ENCODE data around the gene GAD2.

The GAD2 gene

DNA sequence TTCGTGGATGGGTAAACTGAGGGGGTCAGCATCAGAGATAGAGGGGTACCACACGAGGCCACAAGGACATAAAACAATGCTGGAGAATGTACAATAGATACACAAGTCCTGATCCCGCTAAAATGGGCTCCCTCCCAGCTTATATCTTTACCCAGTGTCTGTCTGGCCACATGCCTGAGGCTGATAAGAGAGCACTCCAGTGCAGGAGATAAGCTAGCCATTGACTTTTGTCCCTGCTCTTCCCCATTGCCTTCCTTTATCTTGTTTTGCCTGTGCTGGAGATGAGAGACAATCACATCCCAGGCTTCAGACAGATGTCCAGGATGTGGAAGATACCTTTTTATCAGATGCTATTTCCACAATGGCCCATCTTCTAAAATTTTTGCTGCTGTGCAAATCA lies 6.0 kb downstream of the GAD2 start:
- no peak for DNase-seq (ENCODE audit: low spot score)

DNA sequence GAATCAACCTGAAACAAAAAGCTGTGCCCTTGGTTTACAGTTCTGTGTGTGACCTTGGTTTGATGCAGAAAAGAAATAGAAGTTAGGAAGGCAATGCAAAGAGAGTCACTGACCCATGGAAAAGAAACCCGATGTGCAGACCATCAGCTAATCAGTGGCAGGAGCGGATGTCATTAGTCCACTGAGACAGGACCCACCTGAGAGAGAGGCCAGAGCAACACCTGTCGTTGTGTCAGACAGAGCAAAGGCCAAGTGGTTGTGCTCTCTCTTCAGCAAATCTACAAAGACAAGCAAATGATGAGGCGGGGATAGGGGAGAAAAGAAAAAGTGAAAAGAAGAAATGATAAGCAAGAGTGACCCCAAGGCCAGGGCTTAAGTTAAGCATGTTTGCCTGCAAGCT lies 8.7 kb downstream of the GAD2 start:
- no peak for DNase-seq (ENCODE audit: low spot score)

DNA sequence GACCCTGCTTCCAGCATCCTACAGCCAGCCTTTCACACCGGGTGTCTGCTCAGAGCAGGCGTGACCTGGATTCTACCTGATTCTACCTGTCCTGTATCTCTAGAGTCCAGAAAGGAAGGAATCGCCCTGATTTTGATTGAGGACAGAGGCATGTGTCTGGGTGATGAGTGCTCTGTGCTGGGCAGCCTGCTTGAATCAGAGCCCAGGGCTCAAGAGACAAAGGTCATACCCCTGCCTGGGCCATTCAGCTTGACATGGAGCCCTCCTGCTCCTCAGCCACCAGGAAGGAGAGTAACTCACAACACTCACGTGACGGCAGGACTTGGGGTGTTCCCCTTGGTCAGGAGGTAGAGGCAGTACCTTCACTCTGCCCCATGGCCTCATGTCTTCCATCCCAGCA lies 11.2 kb downstream of the GAD2 start:
- DNase-seq (ENCODE audit: low spot score): no peak

DNA sequence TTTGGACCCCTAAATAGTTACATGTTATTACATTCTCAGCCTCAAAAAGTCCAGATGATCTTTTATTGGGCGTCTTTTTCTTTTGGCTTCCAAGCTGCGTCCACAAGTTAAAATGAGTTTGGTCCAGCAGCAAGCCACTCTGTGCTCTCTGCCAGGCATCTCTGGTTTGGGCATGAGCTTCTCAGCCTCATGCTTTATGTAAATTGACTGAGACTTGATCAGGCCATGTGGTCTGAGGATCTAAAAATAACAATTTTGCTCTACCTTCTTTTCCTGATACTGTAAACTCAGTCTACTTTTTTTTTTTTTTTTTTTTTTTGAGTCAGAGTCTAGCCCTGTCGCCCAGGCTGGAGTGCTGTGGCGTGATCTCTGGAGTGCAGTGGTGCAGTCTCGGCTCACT lies 15.6 kb downstream of the GAD2 start:
- DNase-seq (ENCODE audit: low spot score): no peak

DNA sequence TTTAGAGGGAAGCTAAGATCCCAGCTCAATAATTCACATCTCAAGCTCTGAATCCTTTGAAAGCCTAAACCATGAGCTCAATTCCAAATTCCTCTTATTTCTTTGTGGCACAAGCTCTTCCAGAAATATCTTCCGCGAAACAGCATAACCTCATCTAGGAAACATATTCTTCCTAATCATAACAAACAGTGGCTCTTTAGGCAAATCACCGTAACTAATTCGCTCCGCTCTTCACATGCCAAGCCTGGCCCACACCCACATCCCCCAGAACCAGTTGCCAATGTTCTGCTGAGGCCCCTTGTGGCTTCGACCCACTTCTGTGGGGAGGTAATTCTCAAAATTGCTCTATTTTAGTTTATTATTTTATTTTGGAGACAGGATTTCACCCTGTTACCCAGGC lies 19.2 kb downstream of the GAD2 start:
- no peak for DNase-seq (ENCODE audit: low spot score)

DNA sequence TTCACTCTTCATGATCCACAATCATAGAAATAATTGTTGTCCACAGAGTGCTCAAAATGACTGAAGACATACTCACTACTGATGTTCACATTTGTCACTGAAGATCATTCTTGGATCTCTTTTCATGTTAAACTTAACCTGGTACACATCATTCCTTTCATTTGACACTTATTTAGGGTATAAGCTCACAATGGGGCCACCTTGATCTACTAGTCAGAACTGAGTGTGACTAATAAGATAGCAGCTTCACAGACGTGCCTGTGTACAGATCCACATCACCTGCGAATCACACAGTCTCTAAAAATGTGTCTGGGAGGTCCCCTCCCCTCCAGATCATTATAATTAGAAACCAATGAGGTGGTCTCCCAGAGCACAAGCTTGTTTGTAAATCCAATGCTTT lies 21.8 kb downstream of the GAD2 start:
- DNase-seq (ENCODE audit: low spot score): no peak

DNA sequence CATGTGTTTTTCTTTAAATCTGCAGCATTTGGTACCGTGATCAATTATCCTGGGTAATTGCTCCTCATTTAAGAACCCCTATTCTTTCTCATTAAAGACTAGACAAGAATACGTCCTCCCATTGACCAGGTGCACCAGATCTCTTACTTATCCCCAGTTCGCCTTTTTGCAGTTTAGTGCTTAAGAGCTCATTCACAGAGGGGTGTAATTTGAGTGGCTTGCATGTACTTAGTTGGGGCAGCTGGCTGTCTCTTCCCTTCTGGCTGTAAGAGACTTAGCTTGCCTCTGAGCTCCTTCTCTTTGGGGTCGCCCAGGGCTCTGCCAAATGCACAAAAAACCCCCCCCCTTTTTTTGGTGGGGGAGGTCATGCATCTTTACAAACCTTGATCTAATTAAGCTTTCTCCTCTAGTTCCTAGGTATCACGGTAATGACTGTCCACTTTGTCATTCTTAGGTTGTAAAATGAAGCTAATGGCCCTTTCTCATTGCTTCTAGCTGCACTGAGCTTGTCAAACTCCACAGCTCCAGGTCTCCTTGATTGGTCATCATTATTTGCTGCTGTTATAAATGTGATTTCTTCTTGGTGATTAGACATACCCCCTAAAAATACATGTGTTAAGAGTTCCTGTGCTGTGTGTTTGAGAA lies 26.3 kb downstream of the GAD2 start:
- no peak for DNase-seq (ENCODE audit: low spot score)

DNA sequence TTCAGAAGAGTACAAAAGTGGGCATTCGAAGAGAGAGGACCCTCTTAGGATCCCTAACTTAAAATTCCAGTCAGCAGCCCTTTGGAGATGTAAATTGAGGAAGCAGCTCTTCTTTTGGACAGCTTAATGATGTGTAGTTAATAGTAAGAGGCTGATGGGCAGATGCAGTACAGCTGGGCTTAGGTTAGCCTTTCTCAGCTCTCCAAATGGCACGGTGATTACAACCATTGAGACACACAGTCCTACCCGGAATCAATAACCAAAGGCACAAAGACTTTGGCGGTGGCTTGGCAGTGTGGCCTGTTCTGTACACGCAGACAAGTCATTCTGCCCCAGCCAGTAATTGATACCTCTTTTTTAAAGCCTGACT lies 26.8 kb downstream of the GAD2 start:
- no peak for DNase-seq (ENCODE audit: low spot score)

DNA sequence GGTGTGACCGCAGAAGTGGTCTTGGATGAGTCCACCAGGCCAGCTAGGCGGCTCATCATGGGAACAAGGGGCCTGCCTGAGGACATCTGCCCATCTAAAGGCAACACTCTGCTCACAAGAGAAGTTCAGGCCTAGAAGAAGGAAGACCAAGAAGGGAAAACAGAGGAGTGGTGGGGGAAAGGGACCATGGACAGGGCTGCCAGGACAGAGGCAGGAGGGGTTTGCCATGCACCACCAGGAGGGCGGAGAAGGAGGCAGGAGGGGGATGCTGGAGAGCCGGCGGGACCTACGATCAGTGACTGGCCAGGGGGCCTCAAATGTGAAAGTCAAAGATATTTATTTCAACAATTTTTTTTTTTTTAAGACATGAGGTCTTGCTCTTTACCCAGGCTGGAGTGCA lies 33.1 kb downstream of the GAD2 start:
- DNase-seq (ENCODE audit: low spot score): no peak

DNA sequence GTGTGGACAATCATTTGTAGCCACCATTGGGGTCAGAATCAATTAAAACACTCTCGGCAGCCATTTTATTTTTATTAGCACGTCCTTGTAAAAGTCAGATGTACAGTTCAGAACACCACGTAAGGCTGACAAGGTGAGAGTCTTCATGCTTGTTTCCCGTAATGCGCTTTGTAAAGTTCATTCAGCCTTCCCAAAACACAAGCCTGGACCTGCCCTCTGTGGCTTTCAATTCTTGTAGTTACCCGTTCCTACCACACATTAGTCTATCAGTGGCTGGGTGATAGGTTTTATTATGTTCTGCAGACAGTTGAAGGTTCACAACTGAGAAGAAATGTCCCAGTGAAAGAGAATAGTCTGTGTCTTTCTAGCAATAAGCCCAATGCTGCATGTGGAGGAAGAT lies 35.4 kb downstream of the GAD2 start:
- DNase-seq (ENCODE audit: low spot score): no peak

DNA sequence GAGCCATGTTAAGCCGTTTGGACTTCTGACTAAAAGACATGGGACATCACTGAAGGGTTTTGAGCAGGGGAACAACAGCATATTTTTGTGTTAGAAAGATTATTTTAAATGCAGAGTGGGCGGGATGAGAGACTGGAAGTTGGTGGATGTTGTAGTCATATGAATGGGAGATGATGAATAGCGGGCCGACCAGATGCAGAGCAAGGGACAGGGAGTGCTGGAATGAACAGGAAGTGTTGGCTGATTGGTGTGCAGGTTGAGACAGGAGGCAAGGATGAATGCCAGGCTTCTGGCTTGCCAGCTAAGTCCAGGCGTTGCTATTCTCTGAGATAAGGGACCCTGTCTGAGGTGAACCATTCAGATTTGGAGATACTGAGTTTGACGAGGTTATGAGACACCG lies 38.0 kb downstream of the GAD2 start:
- DNase-seq (ENCODE audit: low spot score): no peak

DNA sequence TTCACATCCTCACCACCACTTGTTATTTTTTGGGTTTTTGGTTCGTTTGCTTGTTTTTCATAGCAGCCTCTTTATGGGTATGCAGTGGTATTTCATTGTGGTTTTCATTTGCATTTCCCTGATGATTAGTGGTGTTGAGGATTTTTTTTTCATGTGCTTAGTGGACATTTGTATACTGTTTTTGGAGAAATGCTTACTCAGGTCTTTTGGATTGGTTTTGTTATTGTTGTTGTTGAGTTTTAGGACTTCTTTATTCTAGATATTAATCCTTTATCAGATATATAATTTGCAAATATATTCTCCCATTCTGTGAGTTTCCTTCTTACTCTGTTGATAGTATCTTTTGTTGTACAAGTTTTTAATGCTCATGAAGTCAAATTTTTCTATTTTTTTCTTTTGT lies 42.8 kb downstream of the GAD2 start:
- no peak for DNase-seq (ENCODE audit: low spot score)

DNA sequence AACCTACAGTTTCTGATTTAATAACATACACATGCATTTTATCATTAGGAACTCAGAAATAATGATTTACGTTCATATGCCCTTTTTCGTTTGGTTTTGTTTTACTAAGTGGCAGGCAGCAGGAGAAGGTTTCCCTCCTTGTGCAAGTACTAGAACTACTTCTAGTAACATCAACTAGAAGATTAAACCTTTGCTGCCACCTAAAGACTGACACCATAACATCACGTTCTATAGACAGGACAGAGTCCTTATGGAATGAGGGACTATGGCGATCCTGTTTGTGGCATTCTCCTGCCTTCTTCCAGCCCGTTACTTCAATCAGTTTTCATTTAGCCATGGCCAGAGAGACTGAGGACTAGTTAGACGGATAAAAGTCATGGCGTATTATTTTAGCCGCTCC lies 53.2 kb downstream of the GAD2 start:
- no peak for DNase-seq (ENCODE audit: low spot score)

DNA sequence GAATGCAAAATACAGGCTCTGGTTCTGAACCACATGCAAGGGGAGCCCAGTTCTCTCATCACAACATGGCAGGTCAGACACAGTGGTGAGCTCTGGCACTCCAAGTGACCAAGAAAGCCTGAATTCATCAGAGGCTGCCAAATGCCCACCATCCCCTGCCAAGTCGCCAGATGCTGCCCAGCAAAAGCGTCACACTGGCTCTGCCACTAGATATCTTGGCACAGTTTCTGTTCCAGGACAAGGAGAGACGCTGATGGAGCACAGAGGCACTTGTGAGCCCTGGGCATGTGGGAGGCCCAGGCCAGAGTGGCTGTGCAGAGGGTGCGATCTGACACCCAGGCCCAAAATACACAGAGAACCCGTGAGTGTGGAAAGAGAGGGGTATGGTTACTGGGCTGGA lies 57.8 kb downstream of the GAD2 start:
- no peak for DNase-seq (ENCODE audit: low spot score)

DNA sequence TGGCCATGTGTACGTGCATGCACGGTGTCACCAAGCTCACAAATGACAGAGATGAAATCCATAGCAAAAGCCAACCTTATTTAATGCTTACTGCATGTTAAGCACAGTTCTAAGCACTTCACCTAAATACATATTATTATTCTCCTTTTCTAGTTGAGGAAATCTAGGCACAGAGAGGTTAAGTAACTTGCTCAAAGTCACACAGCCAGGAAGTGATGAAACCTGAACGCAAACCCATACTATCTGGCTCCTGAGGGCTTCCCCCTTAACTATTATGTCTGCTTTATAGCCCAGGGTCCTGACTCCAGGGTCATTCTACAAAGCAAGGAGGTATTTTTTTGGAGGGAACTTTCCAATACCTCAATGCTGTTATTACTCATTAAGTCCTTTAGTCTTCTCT lies 61.7 kb downstream of the GAD2 start:
- no peak for DNase-seq (ENCODE audit: low spot score)

DNA sequence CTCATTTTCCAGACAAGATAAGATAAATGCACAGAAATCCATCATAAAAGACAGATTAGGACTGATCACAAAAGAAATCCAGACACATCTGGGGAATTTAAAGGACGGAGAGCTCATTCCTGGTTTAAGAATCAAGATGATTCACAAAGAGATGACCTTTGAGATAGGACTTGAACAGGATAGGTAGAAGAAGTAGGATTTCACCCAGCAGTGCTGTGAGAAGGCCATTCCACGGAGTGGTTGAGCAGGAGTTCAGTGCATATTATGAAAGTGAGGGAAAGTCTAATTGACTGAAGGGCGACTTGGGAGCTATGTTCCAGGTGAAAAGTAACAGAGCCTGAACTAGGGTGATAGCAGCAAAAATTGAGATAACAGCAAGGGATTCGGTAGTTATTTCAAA lies 73.7 kb downstream of the GAD2 start:
- DNase-seq (ENCODE audit: low spot score): no peak

DNA sequence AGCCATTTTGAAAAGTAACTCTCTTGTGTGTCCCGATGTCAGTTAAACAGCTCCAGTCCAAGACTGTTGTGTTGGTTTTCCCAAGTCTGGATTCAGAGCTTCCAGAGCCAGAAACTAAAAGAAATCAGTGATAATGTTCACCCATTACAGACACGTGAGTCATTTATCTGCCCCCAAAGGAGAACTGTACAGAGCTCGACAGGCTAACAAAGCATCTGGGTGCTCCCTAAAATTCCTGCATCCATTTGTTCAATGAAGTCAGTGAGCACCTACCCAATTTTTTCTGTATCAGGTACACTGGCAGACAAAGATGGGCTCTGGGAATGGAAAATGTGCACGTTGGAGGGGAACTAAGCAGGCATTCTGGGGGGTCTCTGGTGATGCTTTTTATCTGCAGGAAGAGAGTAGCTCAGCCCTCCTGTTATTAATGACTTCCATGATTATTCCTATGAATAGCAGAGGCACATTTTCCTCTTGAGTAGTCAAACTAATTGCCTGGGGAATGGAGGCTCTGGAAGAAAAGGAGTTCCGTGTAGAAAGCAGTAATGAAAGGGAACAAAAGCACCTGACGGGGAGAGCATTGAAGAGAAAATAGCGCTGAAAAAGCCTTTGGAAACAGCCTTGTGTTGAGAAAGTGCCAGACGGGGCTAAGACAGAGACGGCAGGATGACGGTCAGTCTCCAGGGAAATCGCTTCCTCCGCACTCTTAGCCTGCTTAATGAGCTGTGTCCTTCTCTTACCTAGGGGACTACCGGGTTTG lies 75.3 kb downstream of the GAD2 start:
- DNase-seq (ENCODE audit: low spot score): no peak

DNA sequence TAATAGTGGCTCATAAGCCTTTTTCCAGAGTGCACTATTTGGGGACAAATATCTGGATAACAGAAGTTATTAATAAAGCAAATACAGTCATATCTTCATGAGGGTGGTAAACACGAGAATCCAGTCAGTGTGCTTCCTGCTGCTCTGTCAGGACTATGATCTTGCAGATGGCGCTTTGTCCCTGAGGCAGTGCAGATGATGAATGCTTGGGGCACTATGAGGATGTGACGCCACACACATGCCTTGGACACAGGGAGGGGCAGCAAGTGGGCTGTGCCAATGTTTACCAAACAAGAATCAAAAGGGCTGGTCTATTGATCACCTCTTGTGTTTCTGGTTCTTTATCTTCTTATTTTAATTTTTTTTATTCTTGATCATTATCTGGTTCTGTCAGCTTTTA lies 79.8 kb downstream of the GAD2 start:
- no peak for DNase-seq (ENCODE audit: low spot score)

DNA sequence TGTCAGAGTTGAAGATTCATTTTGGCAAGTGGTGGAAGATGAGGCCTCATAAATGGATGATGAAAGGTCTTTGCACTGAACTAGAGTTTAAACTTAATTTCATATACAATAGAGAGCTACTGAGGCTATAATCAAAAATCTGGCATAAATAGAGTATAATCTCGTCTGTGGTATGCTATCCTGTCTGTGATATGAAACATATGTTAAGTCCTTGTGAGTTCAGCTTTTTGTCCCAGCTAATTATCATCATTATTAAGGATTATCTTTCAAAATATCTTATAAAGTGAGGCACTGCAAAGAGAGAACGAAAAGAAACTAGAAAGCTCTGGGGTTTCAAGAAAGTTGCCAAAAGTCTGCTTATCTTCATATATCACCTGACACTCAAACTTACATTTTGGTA lies 83.4 kb downstream of the GAD2 start:
- no peak for DNase-seq (ENCODE audit: low spot score)

DNA sequence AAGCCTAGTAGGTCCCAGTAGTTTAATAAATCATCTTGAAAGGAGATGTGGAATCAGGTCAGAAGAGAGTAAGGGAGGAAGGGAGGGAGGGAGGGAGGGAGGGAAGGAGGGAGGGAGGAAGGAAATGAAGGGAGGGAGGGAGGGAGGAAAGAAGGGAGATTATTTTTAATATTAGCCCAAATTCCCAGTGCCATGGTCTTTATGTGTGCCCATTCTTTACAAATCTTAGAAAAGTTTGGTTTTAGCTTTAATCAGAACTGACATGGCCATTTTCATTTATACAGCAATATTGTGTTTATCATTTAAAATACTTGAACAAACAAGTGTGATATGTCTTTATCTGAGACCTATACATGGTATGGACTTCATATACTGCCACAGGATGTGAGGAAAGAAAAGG lies 86.8 kb downstream of the GAD2 start:
- no peak for DNase-seq (ENCODE audit: low spot score)

DNA sequence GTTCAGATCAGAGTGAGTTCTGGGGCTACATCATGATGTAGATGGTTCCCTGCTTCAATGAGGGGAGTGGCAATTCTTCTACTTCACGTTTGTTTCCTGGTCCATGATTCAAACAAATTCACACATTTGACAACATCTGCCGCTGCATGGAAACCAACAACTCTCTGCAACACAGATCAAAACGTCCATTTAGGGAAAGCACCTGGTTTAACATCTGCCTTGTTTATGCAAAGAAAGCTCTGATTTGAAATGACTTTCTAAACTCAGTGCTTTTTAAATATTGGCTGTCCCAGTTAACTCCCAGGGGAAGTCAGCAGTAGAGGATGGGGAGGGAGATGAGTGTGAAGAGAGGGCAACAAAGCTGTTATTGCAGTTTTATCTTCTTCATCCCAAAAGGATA lies 93.8 kb downstream of the GAD2 start:
- DNase-seq (ENCODE audit: low spot score): no peak

DNA sequence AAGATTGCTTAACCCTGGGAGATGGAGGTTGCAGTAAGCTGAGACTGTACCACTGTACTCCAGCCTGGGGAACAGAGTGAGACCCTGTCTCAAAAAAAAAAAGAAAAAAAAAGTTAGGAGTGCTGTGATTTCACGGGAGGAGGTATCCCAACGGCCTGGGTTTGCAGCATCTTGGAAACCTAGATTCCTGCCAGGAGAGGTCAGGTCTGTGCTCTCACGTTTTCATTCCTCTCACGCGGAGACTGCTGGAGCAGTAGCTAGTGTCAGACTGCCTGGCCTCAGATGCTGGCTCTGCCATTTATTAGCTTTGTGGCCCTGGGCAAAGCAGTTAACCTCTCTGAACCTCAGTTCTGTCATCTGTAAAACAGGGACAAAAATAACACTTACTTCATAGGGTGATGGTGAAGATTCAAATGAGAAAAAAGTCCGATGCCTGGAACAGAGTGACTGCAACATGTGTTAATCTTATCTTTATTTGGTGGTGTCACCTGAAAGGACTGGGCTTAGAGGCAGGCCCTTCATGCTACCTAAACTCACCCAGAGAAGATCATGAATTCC lies 94.9 kb downstream of the GAD2 start:
- DNase-seq (ENCODE audit: low spot score): no peak

DNA sequence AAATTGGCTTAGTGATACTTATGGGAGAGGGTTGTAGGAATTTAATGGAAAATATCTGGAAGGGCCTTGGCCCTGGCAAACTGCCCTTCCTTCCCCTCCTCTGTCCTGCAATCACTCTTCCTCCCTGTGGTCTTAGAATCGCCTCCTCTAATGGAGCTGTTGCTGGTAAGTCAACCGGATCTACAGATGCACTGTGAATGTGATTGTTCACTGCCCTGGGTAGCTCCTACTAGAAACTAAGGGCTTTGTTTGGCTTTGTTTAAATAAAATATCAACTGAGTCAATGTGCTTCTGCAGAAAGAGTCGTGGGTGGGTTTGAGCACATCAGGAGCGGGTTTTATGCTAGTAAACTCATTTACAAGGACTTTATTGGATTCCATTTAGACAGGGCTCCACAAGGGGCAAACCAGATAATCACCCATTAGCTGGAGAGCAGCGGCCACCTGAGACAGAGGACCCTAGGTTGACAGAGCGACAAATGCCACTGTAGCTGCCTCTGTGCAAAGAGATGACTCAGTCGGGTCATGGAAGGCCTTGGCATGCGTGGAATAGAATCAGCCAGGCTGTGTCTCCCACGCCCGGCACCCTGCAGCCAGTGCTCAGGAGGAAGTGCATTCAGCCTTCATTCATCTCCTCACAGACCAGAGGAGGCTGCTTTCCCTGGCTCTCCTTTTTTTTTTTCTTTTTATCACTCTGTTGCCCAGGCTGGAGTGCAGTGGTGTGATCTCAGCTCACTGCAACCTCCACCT lies 97.9 kb downstream of the GAD2 start:
- DNase-seq (ENCODE audit: low spot score): no peak
